Left ventricle myocardium inferior (tissue), 1 donor: Measurements from ENCODE around the gene DBET. TPM values are rescaled to one million over a fixed set of nuclear protein-coding genes. Genes with fewer than 3 reads are reported as not detected.
A peak's percentile ranks its signal among the peaks of the same experiment; 100 is the strongest.
"Not testable (repeated sequence)": the region's sequence is repeated elsewhere in the genome, so short reads cannot be mapped to it uniquely, and the experiment has no call there.

Source experiments
- DNase-seq: peaks from one replicate; pipeline ENCODE4 v3.0.0-alpha.2; 2020
- H3K27ac ChIP-seq: fragments of 200-600 bp; replicated peaks from 2 replicates; pipeline ENCODE4 v1.8.0; 2021
- H3K27me3 ChIP-seq: fragments of 200-600 bp; 2 replicates; pipeline ENCODE4 v1.8.0; 2021; ENCODE audit warnings: low read depth
- H3K36me3 ChIP-seq: fragments of 200-600 bp; 2 replicates; pipeline ENCODE4 v1.8.0; 2021
- H3K4me1 ChIP-seq: fragments of 200-600 bp; 2 replicates; pipeline ENCODE4 v1.8.0; 2021
- H3K4me3 ChIP-seq: fragments of 200-600 bp; 2 replicates; pipeline ENCODE4 v1.8.0; 2021; ENCODE audit warnings: mild to moderate bottlenecking, moderate library complexity
- H3K9me3 ChIP-seq: fragments of 200-600 bp; replicated peaks from 2 replicates; pipeline ENCODE4 v1.8.0; 2021
- CTCF ChIP-seq: fragments of 200-600 bp; IDR thresholded peaks from 2 replicates; pipeline ENCODE4 v1.8.0; 2021; ENCODE audit warnings: antibody characterized with exemption, mild to moderate bottlenecking, borderline replicate concordance
- intact Hi-C: fragments of 100-400 bp; cut with micrococcal nuclease; formaldehyde crosslinking; loops from one replicate; pipeline ENCODE4 v1.11.0; 2022
- total RNA-seq: library from RNA; stranded (reverse); fragmentation: NEBNext Ultra II Directional; extraction: Animal tissue kit (Norgen Biotek cat#: 25700); gene quantifications from one replicate; pipeline ENCODE4 v1.2.1, GENCODE V29; 2021
- donor health status: DM: no; HTN: yes; CAD: no; lungs with severe emphysema.

DBET gene
- total RNA-seq, 1 donor from 2014 or later, result not detected

- TF ChIP-seq CTCF, result no peak
- peak overlapping the region; percentile 41 for H3K4me3 ChIP-seq
- H3K27me3 ChIP-seq, result peaks cover 92% of the 10 kb centered on the region
- peaks cover 45% of the 10 kb centered on the region for H3K4me1 ChIP-seq
- no peak for DNase-seq
- intact Hi-C loops, result no loop called here
- peaks cover 8% of the 10 kb centered on the region for H3K9me3 ChIP-seq
- no peak overlapping the region for H3K27ac ChIP-seq
- H3K36me3 ChIP-seq, result no peaks in the 10 kb centered on the region
Observed at GRCh38 chr4:190017357-190018200, 46.7 kb upstream of the DBET start.

GRCh38 chr4:190018201-190018920, 45.9 kb upstream of the DBET start:
- TF ChIP-seq CTCF, result no peak
- Histone ChIP-seq H3K4me1 (peaks cover 47% of the 10 kb centered on the region), H3K4me3 (no peak overlapping the region), H3K36me3 (no peaks in the 10 kb centered on the region), H3K27me3 (peaks cover 87% of the 10 kb centered on the region), H3K9me3 (peaks cover 7% of the 10 kb centered on the region), H3K27ac (no peak overlapping the region)
- intact Hi-C loops, result no loop called here
- no peak for DNase-seq

- no peak for DNase-seq
- intact Hi-C loops, result no loop called here
- H3K9me3 ChIP-seq, result no peaks in the 10 kb centered on the region
- no peaks in the 10 kb centered on the region for H3K36me3 ChIP-seq
- TF ChIP-seq CTCF, result no peak
- peaks cover 82% of the 10 kb centered on the region for H3K27me3 ChIP-seq
- no peak overlapping the region for H3K4me3 ChIP-seq
- H3K27ac ChIP-seq, result no peak overlapping the region
- H3K4me1 ChIP-seq, result peaks cover 47% of the 10 kb centered on the region
Observed at GRCh38 chr4:190019023-190019858, 45.1 kb upstream of the DBET start.

GRCh38 chr4:190019859-190020463, 44.3 kb upstream of the DBET start:
- H3K4me3 ChIP-seq, DNase-seq, intact Hi-C loops, H3K36me3 ChIP-seq, H3K9me3 ChIP-seq, H3K27ac ChIP-seq: not testable (repeated sequence)
- H3K27me3 ChIP-seq, result peaks cover 75% of the 10 kb centered on the region
- H3K4me1 ChIP-seq, result peaks cover 43% of the 10 kb centered on the region

GRCh38 chr4:190020790-190021717, 43.2 kb upstream of the DBET start:
- no peak for DNase-seq
- intact Hi-C loops, result no loop called here
- Histone ChIP-seq H3K4me3 (peak overlapping the region; percentile 41), H3K27me3 (peaks cover 68% of the 10 kb centered on the region), H3K4me1 (peaks cover 39% of the 10 kb centered on the region), H3K27ac (no peak overlapping the region), H3K9me3 (no peaks in the 10 kb centered on the region), H3K36me3 (no peaks in the 10 kb centered on the region)
- no peak for TF ChIP-seq CTCF

- intact Hi-C loops, H3K27ac ChIP-seq, DNase-seq, H3K36me3 ChIP-seq, H3K9me3 ChIP-seq: not testable (repeated sequence)
- Histone ChIP-seq H3K27me3 (peaks cover 58% of the 10 kb centered on the region), H3K4me3 (peak overlapping the region; percentile 40), H3K4me1 (peaks cover 38% of the 10 kb centered on the region)
Observed at GRCh38 chr4:190021973-190022372, 42.3 kb upstream of the DBET start.

- H3K27me3 ChIP-seq, result peaks cover 53% of the 10 kb centered on the region
- H3K36me3 ChIP-seq, DNase-seq, H3K9me3 ChIP-seq, H3K27ac ChIP-seq, intact Hi-C loops: not testable (repeated sequence)
- H3K4me1 ChIP-seq, result peaks cover 30% of the 10 kb centered on the region
- peak overlapping the region; percentile 50 for H3K4me3 ChIP-seq
Observed at GRCh38 chr4:190022614-190023281, 41.6 kb upstream of the DBET start.
